Upper lobe of left lung (tissue), 6 donors: ENCODE measurements around the gene SCLT1. TPM values are rescaled to one million over a fixed set of nuclear protein-coding genes. Genes with fewer than 3 reads are reported as not detected.

Experiments
- ATAC-seq, 2 donors: fragments of 200-7000 bp; cut with Tn5 transposase; one replicate each; pipeline ENCODE4 v1.9.1; 2022; ENCODE audit warnings: mild to moderate bottlenecking in 2 of 2, moderate library complexity in 2 of 2; ENCODE audit not compliant: low FRiP score in 2 of 2
- DNase-seq, 2 donors: peaks; one replicate each; pipeline ENCODE4 v3.0.0-alpha.2; 2019 to 2020
- H3K27ac ChIP-seq, 4 donors: fragments of 200-600 bp; sonication (generic); one replicate each; pipeline ENCODE4 v1.5.1; 2016 to 2019
- H3K27me3 ChIP-seq, 4 donors: fragments of 200-600 bp; sonication (generic); one replicate each; pipeline ENCODE4 v1.5.1; 2017 to 2019
- H3K36me3 ChIP-seq, 4 donors: fragments of 200-600 bp; sonication (generic); one replicate each; pipeline ENCODE4 v1.5.1; 2016 to 2019
- H3K4me1 ChIP-seq, 4 donors: fragments of 200-600 bp; sonication (generic); one replicate each; pipeline ENCODE4 v1.5.1; 2018 to 2019
- H3K4me3 ChIP-seq, 4 donors: fragments of 200-600 bp; sonication (generic); one replicate each; pipeline ENCODE4 v1.5.1; 2017 to 2019; ENCODE audit warnings: mild to moderate bottlenecking in 2 of 4, moderate library complexity in 1 of 4
- H3K9me3 ChIP-seq, 4 donors: fragments of 200-600 bp; sonication (generic); one replicate each; pipeline ENCODE4 v1.5.1; 2018 to 2019
- EP300 ChIP-seq, 4 donors: sonication (generic); formaldehyde crosslinking; IDR thresholded peaks; one replicate each; pipeline ENCODE4 v1.5.1; 2017; ENCODE audit warnings: antibody characterized with exemption in 4 of 4, control low read depth in 2 of 4
- POLR2A ChIP-seq, 4 donors: fragments of 450-650 bp; IDR thresholded peaks; one replicate each; pipeline ENCODE4 v1.5.1; 2016 to 2017; ENCODE audit warnings: antibody characterized with exemption in 4 of 4, mild to moderate bottlenecking in 2 of 4
- POLR2AphosphoS5 ChIP-seq, 2 donors: sonication (generic); formaldehyde crosslinking; IDR thresholded peaks; one replicate each; pipeline ENCODE4 v1.5.1; 2017; ENCODE audit warnings: antibody characterized with exemption in 2 of 2
- WGBS, 2 donors: methylation state at CpG; one replicate each; pipeline ENCODE4 v1.1.5; 2017 to 2018; 5-methylcytosine and 5-hydroxymethylcytosine counted together
- total RNA-seq, 6 donors: library from RNA; depleted of rRNA in 4 of 6; stranded (reverse); fragments of >200 nt in 4 of 6; gene quantifications; one replicate each; pipeline versions ENCODE4 v1.1.0 to v1.2.1, GENCODE V29; 2016 to 2021
- TF ChIP-seq, protein P1 (sequence below), 6 experiments: fragments of 450-650 bp in 4 of 6; fragments of 200-600 bp in 2 of 6; sonication (generic) in 2 of 6; IDR thresholded peaks; one replicate each; pipeline ENCODE4 v1.5.1; 2016 to 2019; ENCODE audit warnings: antibody characterized with exemption in 6 of 6
- donor health status: DM: no; HTN: no; CAD: no; lungs with moderate emphysema.
- donor health status: DM: no; HTN: yes; CAD: no; lungs with severe emphysema.

SCLT1 gene
- total RNA-seq, 6 donors from 2014 or later, result 7.9 to 27.2 (median 14.2) TPM

DNA sequence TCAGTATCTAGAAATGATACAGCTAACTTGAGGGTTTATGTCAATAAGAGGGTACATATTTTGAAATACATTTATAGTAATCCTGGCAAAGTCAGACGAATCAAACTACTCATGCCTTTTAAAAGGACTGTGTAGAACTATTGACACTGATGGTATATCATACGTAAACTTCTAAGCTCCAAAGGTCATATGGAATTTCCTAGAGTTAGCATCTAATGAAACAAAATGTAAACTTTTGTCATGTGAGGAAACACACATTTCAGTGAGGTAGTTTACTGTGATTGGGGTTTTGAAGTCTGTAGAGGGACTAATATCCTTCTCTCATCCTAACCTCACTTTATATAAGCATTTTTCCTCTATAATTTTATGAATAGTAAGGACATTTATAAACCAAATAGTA is 138.4 kb downstream of the SCLT1 start:
- H3K9me3 ChIP-seq, result no peaks in the 10 kb centered on the region
- no peak for DNase-seq
- no peak for TF ChIP-seq POLR2A (IDR thresholded peaks at IDR 0.05)
- TF ChIP-seq EP300 (IDR thresholded peaks at IDR 0.05), result no peak
- TF ChIP-seq, protein P1, sequence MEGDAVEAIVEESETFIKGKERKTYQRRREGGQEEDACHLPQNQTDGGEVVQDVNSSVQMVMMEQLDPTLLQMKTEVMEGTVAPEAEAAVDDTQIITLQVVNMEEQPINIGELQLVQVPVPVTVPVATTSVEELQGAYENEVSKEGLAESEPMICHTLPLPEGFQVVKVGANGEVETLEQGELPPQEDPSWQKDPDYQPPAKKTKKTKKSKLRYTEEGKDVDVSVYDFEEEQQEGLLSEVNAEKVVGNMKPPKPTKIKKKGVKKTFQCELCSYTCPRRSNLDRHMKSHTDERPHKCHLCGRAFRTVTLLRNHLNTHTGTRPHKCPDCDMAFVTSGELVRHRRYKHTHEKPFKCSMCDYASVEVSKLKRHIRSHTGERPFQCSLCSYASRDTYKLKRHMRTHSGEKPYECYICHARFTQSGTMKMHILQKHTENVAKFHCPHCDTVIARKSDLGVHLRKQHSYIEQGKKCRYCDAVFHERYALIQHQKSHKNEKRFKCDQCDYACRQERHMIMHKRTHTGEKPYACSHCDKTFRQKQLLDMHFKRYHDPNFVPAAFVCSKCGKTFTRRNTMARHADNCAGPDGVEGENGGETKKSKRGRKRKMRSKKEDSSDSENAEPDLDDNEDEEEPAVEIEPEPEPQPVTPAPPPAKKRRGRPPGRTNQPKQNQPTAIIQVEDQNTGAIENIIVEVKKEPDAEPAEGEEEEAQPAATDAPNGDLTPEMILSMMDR (IDR thresholded peaks at IDR 0.05), result no peak
- no peak for TF ChIP-seq POLR2AphosphoS5 (IDR thresholded peaks at IDR 0.05)
- H3K27ac ChIP-seq, result no peak overlapping the region
- ATAC-seq, result no peak
- H3K27me3 ChIP-seq, result no peaks in the 10 kb centered on the region
- H3K4me1 ChIP-seq, result no peaks in the 10 kb centered on the region
- no peak overlapping the region for H3K4me3 ChIP-seq
- WGBS, 2 donors, result 78 to 87% methylated on average over 2 of the region's 2 CpGs
- H3K36me3 ChIP-seq, result no peaks in the 10 kb centered on the region

DNA sequence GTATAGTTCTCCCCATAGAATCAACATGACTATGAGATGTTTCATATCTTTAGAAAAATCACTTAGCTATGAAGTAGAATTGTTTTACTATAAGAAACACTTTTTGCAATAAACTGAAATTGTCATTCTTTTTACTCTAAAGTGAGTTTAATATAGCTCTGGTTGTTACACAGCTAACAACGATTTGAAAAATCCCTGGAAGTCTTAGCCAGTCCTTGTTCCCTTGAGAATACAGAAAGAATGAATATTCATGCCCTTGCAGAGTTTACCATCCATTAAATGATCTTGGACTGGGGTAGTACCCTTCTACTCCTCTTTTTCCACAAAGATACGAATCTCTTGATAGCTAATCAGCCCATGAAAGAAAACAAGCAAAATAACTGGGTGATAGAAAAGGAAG is 142.0 kb downstream of the SCLT1 start:
- no peaks in the 10 kb centered on the region for H3K27me3 ChIP-seq
- H3K4me3 ChIP-seq, result no peak overlapping the region
- no peak for DNase-seq
- 92% methylated on average over 2 of the region's 2 CpGs for WGBS, 2 donors
- H3K4me1 ChIP-seq, result no peaks in the 10 kb centered on the region
- no peak overlapping the region for H3K27ac ChIP-seq
- peaks cover 0 to 3% (median 0%) of the 10 kb centered on the region in 4 donors for H3K36me3 ChIP-seq
- no peak for TF ChIP-seq POLR2A (IDR thresholded peaks at IDR 0.05)
- no peak for ATAC-seq
- no peaks in the 10 kb centered on the region for H3K9me3 ChIP-seq

DNA sequence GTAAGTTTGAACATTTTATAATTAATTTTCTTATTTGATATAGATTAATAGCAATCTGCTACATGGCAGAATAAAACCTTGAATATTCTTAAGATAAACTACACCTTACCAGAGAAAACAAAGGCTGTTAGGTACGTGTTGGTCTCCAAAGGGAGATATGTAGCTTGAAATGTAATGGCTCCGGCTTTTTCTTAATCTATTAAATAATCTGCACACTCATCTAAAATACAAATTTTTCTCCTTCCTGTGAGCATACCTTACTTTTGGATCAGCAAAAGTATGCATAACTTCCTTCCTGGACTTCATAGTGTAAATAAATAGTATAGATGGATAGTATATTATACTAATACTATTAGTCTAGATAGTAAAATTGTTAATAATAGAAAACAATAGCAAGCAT is 142.5 kb downstream of the SCLT1 start:
- no peaks in the 10 kb centered on the region for H3K27me3 ChIP-seq
- H3K36me3 ChIP-seq, result peaks cover 0 to 6% (median 0%) of the 10 kb centered on the region in 4 donors
- 98 to 99% methylated on average over 2 of the region's 2 CpGs for WGBS, 2 donors
- H3K4me3 ChIP-seq, result no peak overlapping the region
- H3K4me1 ChIP-seq, result no peaks in the 10 kb centered on the region
- DNase-seq, result no peak
- TF ChIP-seq POLR2A (IDR thresholded peaks at IDR 0.05) (no peak), POLR2AphosphoS5 (IDR thresholded peaks at IDR 0.05) (no peak), EP300 (IDR thresholded peaks at IDR 0.05) (no peak)
- TF ChIP-seq, protein P1 (IDR thresholded peaks at IDR 0.05), result no peak
- no peaks in the 10 kb centered on the region for H3K9me3 ChIP-seq
- no peak for ATAC-seq
- no peak overlapping the region for H3K27ac ChIP-seq

DNA sequence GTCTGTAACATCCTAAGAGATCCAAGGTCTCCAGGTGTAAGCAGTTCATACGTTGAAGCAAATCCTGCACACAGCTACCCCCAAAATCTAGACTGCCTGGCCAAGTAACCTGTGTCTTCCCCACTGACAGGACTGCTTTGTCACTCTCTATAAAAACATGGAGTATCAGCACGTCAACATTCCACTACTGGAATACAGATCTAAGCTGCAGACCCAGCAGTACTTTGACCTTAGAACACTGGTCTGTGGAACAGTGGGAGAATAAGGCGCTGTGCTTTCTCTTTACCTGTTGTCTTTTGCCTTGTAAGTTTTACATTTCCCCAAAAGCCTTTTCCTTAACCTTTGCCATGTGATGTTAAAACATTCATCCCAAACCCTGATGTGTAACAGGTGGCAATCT is 146.4 kb downstream of the SCLT1 start:
- 87 to 94% methylated on average over 3 of the region's 3 CpGs for WGBS, 2 donors
- Histone ChIP-seq H3K27me3 (no peaks in the 10 kb centered on the region), H3K9me3 (no peaks in the 10 kb centered on the region), H3K27ac (no peak overlapping the region), H3K4me1 (no peaks in the 10 kb centered on the region), H3K4me3 (no peak overlapping the region), H3K36me3 (peaks cover 0 to 22% (median 4%) of the 10 kb centered on the region in 4 donors)
- TF ChIP-seq EP300 (IDR thresholded peaks at IDR 0.05) (no peak), POLR2A (IDR thresholded peaks at IDR 0.05) (no peak), POLR2AphosphoS5 (IDR thresholded peaks at IDR 0.05) (no peak)
- TF ChIP-seq, protein P1 (IDR thresholded peaks at IDR 0.05), result no peak
- DNase-seq (no peak), ATAC-seq (no peak)

DNA sequence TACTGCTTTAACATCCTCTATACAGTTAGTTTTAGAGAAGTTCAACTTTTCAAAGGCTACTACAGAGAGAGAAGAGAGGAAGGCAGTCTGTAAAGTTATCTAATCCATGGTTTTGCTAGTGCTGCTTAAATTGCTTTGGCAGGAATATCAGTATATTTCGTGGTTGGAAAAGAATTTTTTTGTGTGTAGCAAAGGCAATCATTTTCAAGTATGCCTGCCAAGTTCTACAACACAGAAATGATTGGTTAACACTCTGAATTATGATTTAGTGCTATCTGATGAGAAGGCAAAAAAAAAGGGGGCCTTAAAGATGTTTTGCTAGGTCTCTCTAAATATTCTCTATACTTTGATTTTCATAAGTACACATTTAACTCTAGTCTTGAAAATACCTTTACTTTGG is 150.7 kb downstream of the SCLT1 start:
- Histone ChIP-seq H3K4me1 (no peaks in the 10 kb centered on the region), H3K4me3 (no peak overlapping the region), H3K27ac (no peak overlapping the region), H3K36me3 (peaks cover 0 to 25% (median 4%) of the 10 kb centered on the region in 4 donors), H3K27me3 (no peaks in the 10 kb centered on the region), H3K9me3 (no peaks in the 10 kb centered on the region)
- TF ChIP-seq POLR2AphosphoS5 (IDR thresholded peaks at IDR 0.05) (no peak), POLR2A (IDR thresholded peaks at IDR 0.05) (no peak), EP300 (IDR thresholded peaks at IDR 0.05) (no peak)
- TF ChIP-seq, protein P1 (IDR thresholded peaks at IDR 0.05), result no peak
- DNase-seq (no peak), ATAC-seq (no peak)
- whole genome bisulfite sequencing, 2 donors, result 56 to 59% methylated on average over 1 of the region's 1 CpG
